UCSD-AML1 (cell line): ENCODE measurements around the gene ANKRD33B.
"Not testable (repeated sequence)": the region's sequence is repeated elsewhere in the genome, so short reads cannot be mapped to it uniquely, and the experiment has no call there.

Experiments
- DNase-seq: peaks from one replicate; lab custom pipeline; 2025; ENCODE audit not compliant: unreplicated experiment; lab: John Stamatoyannopoulos, UW

The ANKRD33B gene

GRCh38 chr5:10591966-10592365, 28.1 kb downstream of the ANKRD33B start:
- no peak for DNase-seq

- no peak for DNase-seq
Measured at GRCh38 chr5:10592601-10593000, 28.7 kb downstream of the ANKRD33B start.

- no peak for DNase-seq
Measured at GRCh38 chr5:10593531-10594181, 29.8 kb downstream of the ANKRD33B start.

GRCh38 chr5:10594591-10595210, 30.8 kb downstream of the ANKRD33B start:
- DNase-seq = no peak

- DNase-seq = no peak
Measured at GRCh38 chr5:10595293-10595671, 31.4 kb downstream of the ANKRD33B start.

- DNase-seq = no peak
Measured at GRCh38 chr5:10595672-10596309, 31.9 kb downstream of the ANKRD33B start.

- no peak for DNase-seq
Measured at GRCh38 chr5:10596310-10596703, 32.4 kb downstream of the ANKRD33B start.

- DNase-seq = no peak
Measured at GRCh38 chr5:10596886-10597451, 33.1 kb downstream of the ANKRD33B start.

GRCh38 chr5:10599113-10599512, 35.2 kb downstream of the ANKRD33B start:
- no peak for DNase-seq

GRCh38 chr5:10599862-10600284, 36.0 kb downstream of the ANKRD33B start:
- no peak for DNase-seq

GRCh38 chr5:10600626-10601245, 36.9 kb downstream of the ANKRD33B start:
- DNase-seq = no peak

GRCh38 chr5:10601246-10602030, 37.6 kb downstream of the ANKRD33B start:
- no peak for DNase-seq

- no peak for DNase-seq
Measured at GRCh38 chr5:10602031-10602806, 38.3 kb downstream of the ANKRD33B start.

GRCh38 chr5:10604975-10605374, 41.1 kb downstream of the ANKRD33B start:
- DNase-seq = no peak

GRCh38 chr5:10606632-10607022, 42.8 kb downstream of the ANKRD33B start:
- DNase-seq = not testable (repeated sequence)

GRCh38 chr5:10607023-10607665, 43.3 kb downstream of the ANKRD33B start:
- DNase-seq = peak; percentile 70

- DNase-seq = peak; percentile 41
Measured at GRCh38 chr5:10607666-10608073, 43.8 kb downstream of the ANKRD33B start.

- not testable (repeated sequence) for DNase-seq
Measured at GRCh38 chr5:10608081-10608480, 44.2 kb downstream of the ANKRD33B start.

- DNase-seq = no peak
Measured at GRCh38 chr5:10610058-10610457, 46.2 kb downstream of the ANKRD33B start.

- no peak for DNase-seq
Measured at GRCh38 chr5:10611290-10611689, 47.4 kb downstream of the ANKRD33B start.
